Mesodermal cell (in vitro differentiated cells): ENCODE results near the gene TFB2M.

Source experiments
- H3K27ac ChIP-seq: 2 replicates; pipeline ENCODE4 v1.7.0; 2013; ENCODE audit warnings: mild to moderate bottlenecking, low read depth, low read length, moderate library complexity; ENCODE audit not compliant: severe bottlenecking
- H3K36me3 ChIP-seq: 2 replicates; pipeline ENCODE4 v1.7.1; 2013; ENCODE audit warnings: mild to moderate bottlenecking, low read length, moderate library complexity; ENCODE audit not compliant: control insufficient read depth, insufficient read depth
- H3K4me1 ChIP-seq: one replicate; pipeline ENCODE4 v1.7.1; 2013; ENCODE audit warnings: mild to moderate bottlenecking, low read length; ENCODE audit not compliant: insufficient read depth, control insufficient read depth, poor library complexity, severe bottlenecking
- H3K4me3 ChIP-seq: 2 replicates; pipeline ENCODE4 v1.7.0; 2013; ENCODE audit warnings: low read length, control low read depth, mild to moderate bottlenecking; ENCODE audit not compliant: insufficient read depth, poor library complexity, severe bottlenecking; ENCODE audit errors: extremely low read depth
- H3K9me3 ChIP-seq: 2 replicates; pipeline ENCODE4 v1.7.1; 2013; ENCODE audit warnings: mild to moderate bottlenecking, low read length, moderate library complexity; ENCODE audit not compliant: control insufficient read depth
- WGBS, 2 experiments: methylation state at CpG; one replicate each; pipeline ENCODE4 v1.1.5; 2013; ENCODE audit warnings: missing lambda C conversion rate in 2 of 2; ENCODE audit not compliant: insufficient coverage in 2 of 2; 5-methylcytosine and 5-hydroxymethylcytosine counted together

TFB2M gene

GRCh38 chr1:246552110-246552509 lies 14.0 kb downstream of the TFB2M start:
- H3K27ac ChIP-seq, result no peak overlapping the region
- no peaks in the 10 kb centered on the region for H3K4me1 ChIP-seq
- H3K4me3 ChIP-seq, result no peak overlapping the region
- peaks cover 80% of the 10 kb centered on the region for H3K36me3 ChIP-seq
- H3K9me3 ChIP-seq, result no peaks in the 10 kb centered on the region
- 86 to 96% methylated on average over 4 to 6 of the region's 6 CpGs for WGBS, 2 experiments

- H3K36me3 ChIP-seq, result peaks cover 70% of the 10 kb centered on the region
- no peak overlapping the region for H3K27ac ChIP-seq
- no peaks in the 10 kb centered on the region for H3K4me1 ChIP-seq
- no peaks in the 10 kb centered on the region for H3K9me3 ChIP-seq
- WGBS, 2 experiments, result 76 to 80% methylated on average over 9 to 10 of the region's 11 CpGs
- no peak overlapping the region for H3K4me3 ChIP-seq
Observed at GRCh38 chr1:246550402-246550801, 15.7 kb downstream of the TFB2M start.

- Histone ChIP-seq H3K9me3 (no peaks in the 10 kb centered on the region), H3K27ac (no peak overlapping the region), H3K4me3 (no peak overlapping the region), H3K36me3 (peaks cover 71% of the 10 kb centered on the region), H3K4me1 (no peaks in the 10 kb centered on the region)
- 94 to 100% methylated on average over 2 to 4 of the region's 4 CpGs for WGBS, 2 experiments
Observed at GRCh38 chr1:246549665-246550064, 16.4 kb downstream of the TFB2M start.

- peaks cover 56% of the 10 kb centered on the region for H3K36me3 ChIP-seq
- no peaks in the 10 kb centered on the region for H3K4me1 ChIP-seq
- H3K27ac ChIP-seq, result no peak overlapping the region
- no peak overlapping the region for H3K4me3 ChIP-seq
- 40% methylated on average over 1 of the region's 1 CpG; no CpG with 5 or more reads in 1 of the 2 experiments for WGBS, 2 experiments
- H3K9me3 ChIP-seq, result no peaks in the 10 kb centered on the region
Observed at GRCh38 chr1:246544001-246544400, 22.1 kb downstream of the TFB2M start.

- H3K36me3 ChIP-seq, result peaks cover 41% of the 10 kb centered on the region
- H3K4me3 ChIP-seq, result no peak overlapping the region
- WGBS, 2 experiments, result 67 to 79% methylated on average over 2 to 3 of the region's 7 CpGs
- no peak overlapping the region for H3K27ac ChIP-seq
- H3K4me1 ChIP-seq, result no peaks in the 10 kb centered on the region
- H3K9me3 ChIP-seq, result no peaks in the 10 kb centered on the region
Observed at GRCh38 chr1:246540738-246541491, 25.1 kb downstream of the TFB2M start.

GRCh38 chr1:246537887-246538286 lies 28.2 kb downstream of the TFB2M start:
- WGBS, 2 experiments, result 89 to 95% methylated on average over 2 to 3 of the region's 3 CpGs
- Histone ChIP-seq H3K27ac (no peak overlapping the region), H3K4me3 (no peak overlapping the region), H3K36me3 (peaks cover 14% of the 10 kb centered on the region), H3K4me1 (no peaks in the 10 kb centered on the region), H3K9me3 (no peaks in the 10 kb centered on the region)

- Histone ChIP-seq H3K36me3 (peaks cover 9% of the 10 kb centered on the region), H3K4me3 (no peak overlapping the region), H3K4me1 (no peaks in the 10 kb centered on the region), H3K9me3 (no peaks in the 10 kb centered on the region), H3K27ac (no peak overlapping the region)
- 78 to 80% methylated on average over 1 to 6 of the region's 7 CpGs for WGBS, 2 experiments
Observed at GRCh38 chr1:246537441-246537840, 28.6 kb downstream of the TFB2M start.

GRCh38 chr1:246534114-246534513 lies 31.9 kb downstream of the TFB2M start:
- H3K36me3 ChIP-seq, result no peaks in the 10 kb centered on the region
- H3K9me3 ChIP-seq, result peaks cover 12% of the 10 kb centered on the region
- H3K4me1 ChIP-seq, result no peaks in the 10 kb centered on the region
- WGBS, 2 experiments, result no CpG with 5 or more reads among the region's 1 CpG
- no peak overlapping the region for H3K4me3 ChIP-seq
- H3K27ac ChIP-seq, result no peak overlapping the region

GRCh38 chr1:246533371-246533905 lies 32.6 kb downstream of the TFB2M start:
- Histone ChIP-seq H3K27ac (no peak overlapping the region), H3K9me3 (peaks cover 12% of the 10 kb centered on the region), H3K4me1 (no peaks in the 10 kb centered on the region), H3K36me3 (no peaks in the 10 kb centered on the region), H3K4me3 (no peak overlapping the region)
- WGBS, 2 experiments, result 75 to 100% methylated on average over 1 to 2 of the region's 2 CpGs

- peaks cover 12% of the 10 kb centered on the region for H3K9me3 ChIP-seq
- no CpG with 5 or more reads among the region's 1 CpG for WGBS, 2 experiments
- H3K4me3 ChIP-seq, result no peak overlapping the region
- H3K36me3 ChIP-seq, result no peaks in the 10 kb centered on the region
- H3K27ac ChIP-seq, result no peak overlapping the region
- H3K4me1 ChIP-seq, result no peaks in the 10 kb centered on the region
Observed at GRCh38 chr1:246532519-246532918, 33.5 kb downstream of the TFB2M start.

GRCh38 chr1:246530482-246530881 lies 35.6 kb downstream of the TFB2M start:
- Histone ChIP-seq H3K27ac (no peak overlapping the region), H3K4me3 (no peak overlapping the region), H3K9me3 (peaks cover 12% of the 10 kb centered on the region), H3K36me3 (no peaks in the 10 kb centered on the region), H3K4me1 (no peaks in the 10 kb centered on the region)
- 46 to 92% methylated on average over 1 to 2 of the region's 2 CpGs for WGBS, 2 experiments
